NB4 (cell line): ENCODE results near the gene CDHR4.

ENCODE experiments used
- MAX ChIP-seq: IDR thresholded peaks from 2 replicates; pipeline ENCODE4 v1.6.1; 2011; ENCODE audit warnings: low read depth, low read length
- MYC ChIP-seq: IDR thresholded peaks from 2 replicates; pipeline ENCODE4 v1.6.1; 2011; ENCODE audit warnings: low read depth, low read length
- POLR2A ChIP-seq: IDR thresholded peaks from 2 replicates; pipeline ENCODE4 v1.6.1; 2011; ENCODE audit warnings: mild to moderate bottlenecking; ENCODE audit not compliant: insufficient read length; ENCODE audit errors: extremely low read depth
- TF ChIP-seq, protein P1 (sequence below): IDR thresholded peaks from one replicate; pipeline ENCODE4 v1.5.1; 2012; ENCODE audit warnings: low read depth, low read length

DNA sequence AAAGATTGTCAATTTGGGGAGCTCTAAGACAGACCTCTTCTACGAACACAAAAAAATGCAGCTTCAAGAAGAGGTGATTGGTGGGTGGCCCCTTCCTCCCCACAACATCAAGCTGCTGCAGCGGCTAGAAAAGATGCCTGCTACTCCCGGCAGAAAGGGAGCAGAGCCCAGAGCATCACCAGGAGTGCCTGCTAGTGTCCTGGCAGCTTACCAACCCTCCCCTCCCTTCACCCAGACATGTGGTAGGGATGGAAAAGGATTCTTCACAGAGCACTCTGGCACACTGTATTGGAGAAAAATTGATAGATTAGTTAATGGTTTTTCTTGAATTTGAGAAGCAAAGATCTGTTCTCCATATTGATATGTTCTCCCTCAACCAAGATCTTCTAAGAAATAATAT lies 24.1 kb downstream of the CDHR4 start:
- TF ChIP-seq, protein P1, sequence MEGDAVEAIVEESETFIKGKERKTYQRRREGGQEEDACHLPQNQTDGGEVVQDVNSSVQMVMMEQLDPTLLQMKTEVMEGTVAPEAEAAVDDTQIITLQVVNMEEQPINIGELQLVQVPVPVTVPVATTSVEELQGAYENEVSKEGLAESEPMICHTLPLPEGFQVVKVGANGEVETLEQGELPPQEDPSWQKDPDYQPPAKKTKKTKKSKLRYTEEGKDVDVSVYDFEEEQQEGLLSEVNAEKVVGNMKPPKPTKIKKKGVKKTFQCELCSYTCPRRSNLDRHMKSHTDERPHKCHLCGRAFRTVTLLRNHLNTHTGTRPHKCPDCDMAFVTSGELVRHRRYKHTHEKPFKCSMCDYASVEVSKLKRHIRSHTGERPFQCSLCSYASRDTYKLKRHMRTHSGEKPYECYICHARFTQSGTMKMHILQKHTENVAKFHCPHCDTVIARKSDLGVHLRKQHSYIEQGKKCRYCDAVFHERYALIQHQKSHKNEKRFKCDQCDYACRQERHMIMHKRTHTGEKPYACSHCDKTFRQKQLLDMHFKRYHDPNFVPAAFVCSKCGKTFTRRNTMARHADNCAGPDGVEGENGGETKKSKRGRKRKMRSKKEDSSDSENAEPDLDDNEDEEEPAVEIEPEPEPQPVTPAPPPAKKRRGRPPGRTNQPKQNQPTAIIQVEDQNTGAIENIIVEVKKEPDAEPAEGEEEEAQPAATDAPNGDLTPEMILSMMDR, result no peak
- TF ChIP-seq POLR2A, result no peak
- TF ChIP-seq MYC, result no peak
- no peak for TF ChIP-seq MAX
